Measurements from ENCODE around the gene C22orf39. TPM values are rescaled to one million over a fixed set of nuclear protein-coding genes. Genes with fewer than 3 reads are reported as not detected.

The C22orf39 gene
- total RNA-seq, 1 experiment from 2014 or later: 19.3 TPM

GRCh38 chr22:19461506-19461905 is 14.0 kb upstream of the C22orf39 start:
- H3T11ph ChIP-seq (ENCODE audit: low read length): no peak overlapping the region
- H3K4me3 Mint-ChIP-seq: no peak overlapping the region
- H4K5ac ChIP-seq (ENCODE audit: insufficient read length, low read depth, low read length): no peak overlapping the region
- H3K4ac ChIP-seq (ENCODE audit: low read depth, low read length): no peak overlapping the region
- H3K4me1 Mint-ChIP-seq: peaks cover 2 to 6% of the 10 kb centered on the region in 2 experiments; a peak in 2 of 4 replicates
- H2AK5ac ChIP-seq (ENCODE audit: insufficient read length, low read length): no peak overlapping the region
- H3K4me2 ChIP-seq (ENCODE audit: insufficient read depth, insufficient read length, low read length): no peak overlapping the region
- no peak overlapping the region for H3K23ac ChIP-seq (ENCODE audit: insufficient read length, low read depth, low read length)
- TF ChIP-seq, protein P1, sequence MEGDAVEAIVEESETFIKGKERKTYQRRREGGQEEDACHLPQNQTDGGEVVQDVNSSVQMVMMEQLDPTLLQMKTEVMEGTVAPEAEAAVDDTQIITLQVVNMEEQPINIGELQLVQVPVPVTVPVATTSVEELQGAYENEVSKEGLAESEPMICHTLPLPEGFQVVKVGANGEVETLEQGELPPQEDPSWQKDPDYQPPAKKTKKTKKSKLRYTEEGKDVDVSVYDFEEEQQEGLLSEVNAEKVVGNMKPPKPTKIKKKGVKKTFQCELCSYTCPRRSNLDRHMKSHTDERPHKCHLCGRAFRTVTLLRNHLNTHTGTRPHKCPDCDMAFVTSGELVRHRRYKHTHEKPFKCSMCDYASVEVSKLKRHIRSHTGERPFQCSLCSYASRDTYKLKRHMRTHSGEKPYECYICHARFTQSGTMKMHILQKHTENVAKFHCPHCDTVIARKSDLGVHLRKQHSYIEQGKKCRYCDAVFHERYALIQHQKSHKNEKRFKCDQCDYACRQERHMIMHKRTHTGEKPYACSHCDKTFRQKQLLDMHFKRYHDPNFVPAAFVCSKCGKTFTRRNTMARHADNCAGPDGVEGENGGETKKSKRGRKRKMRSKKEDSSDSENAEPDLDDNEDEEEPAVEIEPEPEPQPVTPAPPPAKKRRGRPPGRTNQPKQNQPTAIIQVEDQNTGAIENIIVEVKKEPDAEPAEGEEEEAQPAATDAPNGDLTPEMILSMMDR (conservative IDR thresholded peaks at IDR 0.05): no peak
- no peaks in the 10 kb centered on the region for H3K9me3 Mint-ChIP-seq
- no peak overlapping the region for H3K27ac ChIP-seq (ENCODE audit: insufficient read length, low read depth, low read length)
- whole genome bisulfite sequencing (ENCODE audit: extremely low coverage, insufficient read length, low lambda C conversion rate): no CpG with 5 or more reads among the region's 1 CpG
- H3K79me2 ChIP-seq (ENCODE audit: insufficient read depth, low read length): no peaks in the 10 kb centered on the region
- no peaks in the 10 kb centered on the region for H4K20me1 ChIP-seq (ENCODE audit: control insufficient read depth, insufficient read depth, insufficient read length)
- H3K56ac ChIP-seq (ENCODE audit: insufficient read length, low read depth, low read length): no peak overlapping the region
- H3K4me1 ChIP-seq (ENCODE audit: insufficient read depth, low read length): no peaks in the 10 kb centered on the region
- H4K91ac ChIP-seq (ENCODE audit: insufficient read length, low read depth, low read length): no peak overlapping the region
- no peak overlapping the region for H3K18ac ChIP-seq (ENCODE audit: insufficient read length, low read depth, low read length)
- H3K27ac Mint-ChIP-seq: no peak overlapping the region
- H3K9me3 ChIP-seq (ENCODE audit: control insufficient read depth, low read depth, low read length): no peaks in the 10 kb centered on the region
- no peak overlapping the region for H4K8ac ChIP-seq (replicated peaks; ENCODE audit: insufficient read length, low read depth, low read length)
- H3K9ac ChIP-seq (ENCODE audit: extremely low read depth, insufficient read length, low read length): no peak overlapping the region
- peaks cover 16 to 73% (median 32%) of the 10 kb centered on the region in 3 experiments; a peak in 6 of 7 replicates for H3K36me3 Mint-ChIP-seq (ENCODE audit: insufficient read depth in 1 of 3, low read depth in 3 of 3)
- no peak overlapping the region for H3K14ac ChIP-seq (ENCODE audit: insufficient read depth, low read length)
- H3K79me1 ChIP-seq (ENCODE audit: insufficient read depth, low read depth, low read length, poor library complexity, severe bottlenecking): no peaks in the 10 kb centered on the region
- no peak overlapping the region for H2BK120ac ChIP-seq (ENCODE audit: low read depth, low read length, poor library complexity, severe bottlenecking)
- no peaks in the 10 kb centered on the region for H3K27me3 ChIP-seq (ENCODE audit: insufficient read depth, low read length)
- no peaks in the 10 kb centered on the region for H3K23me2 ChIP-seq (ENCODE audit: insufficient read length, low read depth, low read length, poor library complexity, severe bottlenecking)
- H3K27me3 Mint-ChIP-seq (ENCODE audit: low read depth): no peaks in the 10 kb centered on the region; the same call in 1 of the 2 replicates
- no peak overlapping the region for H2BK5ac ChIP-seq (ENCODE audit: insufficient read length, low read length)
- no peak overlapping the region for H2BK20ac ChIP-seq (ENCODE audit: low read depth, low read length, poor library complexity, severe bottlenecking)
- no peak overlapping the region for H2AFZ ChIP-seq (ENCODE audit: low read length)
- H2BK12ac ChIP-seq (ENCODE audit: insufficient read length, low read depth, low read length): no peak overlapping the region
- no peak for DNase-seq
- no peak overlapping the region for H2BK15ac ChIP-seq (ENCODE audit: low read depth, low read length)

Measured in H9 (cell line).